HG02798 (cell line): ENCODE measurements around the gene FGF1.
A peak's percentile ranks its signal among the peaks of the same experiment; 100 is the strongest.

Experiments used
- ATAC-seq: cut with Tn5 transposase; IDR thresholded peaks from one replicate; pipeline ENCODE4 v1.9.1; 2021; ENCODE audit warnings: mild to moderate bottlenecking; ENCODE audit not compliant: unreplicated experiment, poor library complexity

The FGF1 gene

GRCh38 chr5:142671801-142672200 is 14.1 kb downstream of the FGF1 start:
- no peak for ATAC-seq

- ATAC-seq, result no peak
Measured at GRCh38 chr5:142671266-142671665, 14.6 kb downstream of the FGF1 start.

- no peak for ATAC-seq
Measured at GRCh38 chr5:142670804-142671203, 15.1 kb downstream of the FGF1 start.

GRCh38 chr5:142669477-142669876 is 16.4 kb downstream of the FGF1 start:
- no peak for ATAC-seq

- no peak for ATAC-seq
Measured at GRCh38 chr5:142668336-142668735, 17.6 kb downstream of the FGF1 start.

GRCh38 chr5:142667831-142668230 is 18.1 kb downstream of the FGF1 start:
- ATAC-seq, result no peak

- no peak for ATAC-seq
Measured at GRCh38 chr5:142664636-142665035, 21.3 kb downstream of the FGF1 start.

- ATAC-seq, result no peak
Measured at GRCh38 chr5:142664067-142664466, 21.8 kb downstream of the FGF1 start.

GRCh38 chr5:142663246-142663645 is 22.6 kb downstream of the FGF1 start:
- ATAC-seq, result no peak

- no peak for ATAC-seq
Measured at GRCh38 chr5:142661957-142662356, 23.9 kb downstream of the FGF1 start.

- ATAC-seq, result no peak
Measured at GRCh38 chr5:142661143-142661542, 24.7 kb downstream of the FGF1 start.

GRCh38 chr5:142660731-142661130 is 25.2 kb downstream of the FGF1 start:
- no peak for ATAC-seq

GRCh38 chr5:142660196-142660595 is 25.7 kb downstream of the FGF1 start:
- no peak for ATAC-seq

- ATAC-seq, result no peak
Measured at GRCh38 chr5:142659405-142659804, 26.5 kb downstream of the FGF1 start.

GRCh38 chr5:142658278-142658677 is 27.6 kb downstream of the FGF1 start:
- ATAC-seq, result no peak

- ATAC-seq, result no peak
Measured at GRCh38 chr5:142657446-142657845, 28.4 kb downstream of the FGF1 start.

- ATAC-seq, result peak; percentile 86
Measured at GRCh38 chr5:142655339-142656267, 30.3 kb downstream of the FGF1 start.

GRCh38 chr5:142654578-142655058 is 31.3 kb downstream of the FGF1 start:
- no peak for ATAC-seq

- ATAC-seq, result no peak
Measured at GRCh38 chr5:142653321-142653720, 32.6 kb downstream of the FGF1 start.

- no peak for ATAC-seq
Measured at GRCh38 chr5:142652563-142652962, 33.3 kb downstream of the FGF1 start.

- no peak for ATAC-seq
Measured at GRCh38 chr5:142650881-142651280, 35.0 kb downstream of the FGF1 start.

- ATAC-seq, result no peak
Measured at GRCh38 chr5:142650060-142650459, 35.8 kb downstream of the FGF1 start.
